SK-N-SH treated with all-trans-retinoic acid at 6 μM for 48 hours (cell line): Measurements from ENCODE around the gene GCSAML.

ENCODE experiments used
- ATAC-seq: fragments of 200-7000 bp; cut with Tn5 transposase; 3 replicates; pipeline ENCODE4 v1.9.1; 2020; ENCODE audit warnings: mild to moderate bottlenecking, moderate library complexity
- ARNTL ChIP-seq: fragments of 450-650 bp; formaldehyde crosslinking; IDR thresholded peaks from 2 replicates; pipeline ENCODE4 v1.5.0; 2020; ENCODE audit warnings: low read depth, mild to moderate bottlenecking, moderate library complexity, borderline replicate concordance
- BACH2 ChIP-seq: fragments of 250-450 bp; sonication (Bioruptor Pico); IDR thresholded peaks from 2 replicates; pipeline ENCODE4 v1.9.0; 2021; ENCODE audit warnings: mild to moderate bottlenecking, borderline replicate concordance
- ESRRG ChIP-seq: fragments of 250-450 bp; sonication (Bioruptor Pico); IDR thresholded peaks from 2 replicates; pipeline ENCODE4 v1.6.1; 2021; ENCODE audit warnings: mild to moderate bottlenecking
- OSR1 ChIP-seq: fragments of 250-450 bp; sonication (Bioruptor Pico); IDR thresholded peaks from 2 replicates; pipeline ENCODE4 v1.8.0; 2022; ENCODE audit warnings: moderate library complexity, mild to moderate bottlenecking, inconsistent platforms
- PPARA ChIP-seq: fragments of 250-450 bp; sonication (Bioruptor Pico); IDR thresholded peaks from 2 replicates; pipeline ENCODE4 v1.5.0; 2020; ENCODE audit warnings: mild to moderate bottlenecking, borderline replicate concordance
- RARB ChIP-seq: fragments of 250-450 bp; sonication (Bioruptor Pico); IDR thresholded peaks from 2 replicates; pipeline ENCODE4 v1.8.0; 2021; ENCODE audit warnings: mild to moderate bottlenecking, moderate library complexity
- SNAI2 ChIP-seq: fragments of 250-450 bp; sonication (Bioruptor Pico); IDR thresholded peaks from 2 replicates; pipeline ENCODE4 v1.5.0; 2020; ENCODE audit warnings: mild to moderate bottlenecking, moderate library complexity
- TCF4 ChIP-seq: fragments of 250-450 bp; sonication (Bioruptor Pico); IDR thresholded peaks from 2 replicates; pipeline ENCODE4 v1.8.0; 2021; ENCODE audit warnings: mild to moderate bottlenecking, moderate library complexity, borderline replicate concordance
- TOX ChIP-seq: fragments of 250-450 bp; sonication (Bioruptor Pico); IDR thresholded peaks from 2 replicates; pipeline ENCODE4 v1.8.0; 2021; ENCODE audit warnings: mild to moderate bottlenecking, moderate library complexity, borderline replicate concordance
- ZC3H10 ChIP-seq: fragments of 250-450 bp; sonication (Bioruptor Pico); IDR thresholded peaks from 2 replicates; pipeline ENCODE4 v1.5.1; 2021; ENCODE audit warnings: mild to moderate bottlenecking, moderate library complexity
- ZNF565 ChIP-seq: fragments of 450-650 bp; formaldehyde crosslinking; conservative IDR thresholded peaks from 2 replicates; pipeline ENCODE4 v1.5.0; 2020; ENCODE audit warnings: low read depth, mild to moderate bottlenecking, moderate library complexity
- ZNF70 ChIP-seq: fragments of 450-650 bp; formaldehyde crosslinking; IDR thresholded peaks from 2 replicates; pipeline ENCODE4 v1.5.0; 2020; ENCODE audit warnings: mild to moderate bottlenecking, moderate library complexity
- ZNF8 ChIP-seq: fragments of 450-650 bp; formaldehyde crosslinking; IDR thresholded peaks from 2 replicates; pipeline ENCODE4 v1.5.0; 2020; ENCODE audit warnings: mild to moderate bottlenecking, moderate library complexity
- TF ChIP-seq, protein P1 (sequence below): fragments of 250-450 bp; sonication (Bioruptor Pico); IDR thresholded peaks from 2 replicates; pipeline ENCODE4 v1.5.0; 2020; ENCODE audit warnings: mild to moderate bottlenecking, moderate library complexity
- TF ChIP-seq, protein P2 (sequence below): fragments of 250-450 bp; sonication (Bioruptor Pico); IDR thresholded peaks from 2 replicates; pipeline ENCODE4 v1.8.0; 2021; ENCODE audit warnings: low read depth, mild to moderate bottlenecking, moderate library complexity, borderline replicate concordance
- TF ChIP-seq, protein P3 (sequence below): fragments of 250-450 bp; sonication (Bioruptor Pico); IDR thresholded peaks from 2 replicates; pipeline ENCODE4 v1.5.1; 2020; ENCODE audit warnings: low read depth, mild to moderate bottlenecking, moderate library complexity

Gene GCSAML

DNA sequence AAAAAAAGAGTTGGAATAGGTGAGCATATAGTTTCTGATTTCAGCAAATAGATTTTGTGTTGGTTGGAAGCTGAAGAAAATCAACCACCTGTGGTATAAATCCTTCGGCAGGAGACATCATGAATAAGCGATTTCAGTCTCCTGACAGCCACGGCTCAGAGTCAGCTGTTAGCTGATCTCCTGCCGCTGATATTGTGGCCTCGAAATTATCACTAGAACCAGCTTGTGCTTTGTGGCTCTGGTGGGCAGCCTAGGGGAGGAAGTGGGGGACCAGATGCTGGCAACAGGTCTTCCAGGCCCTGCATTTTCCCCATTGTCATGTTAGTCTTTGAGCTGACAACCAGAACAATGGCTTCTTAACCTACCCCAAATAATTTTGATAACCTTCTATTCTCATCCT, 842 bp upstream of the GCSAML start (continued):
- TF ChIP-seq, protein P1, sequence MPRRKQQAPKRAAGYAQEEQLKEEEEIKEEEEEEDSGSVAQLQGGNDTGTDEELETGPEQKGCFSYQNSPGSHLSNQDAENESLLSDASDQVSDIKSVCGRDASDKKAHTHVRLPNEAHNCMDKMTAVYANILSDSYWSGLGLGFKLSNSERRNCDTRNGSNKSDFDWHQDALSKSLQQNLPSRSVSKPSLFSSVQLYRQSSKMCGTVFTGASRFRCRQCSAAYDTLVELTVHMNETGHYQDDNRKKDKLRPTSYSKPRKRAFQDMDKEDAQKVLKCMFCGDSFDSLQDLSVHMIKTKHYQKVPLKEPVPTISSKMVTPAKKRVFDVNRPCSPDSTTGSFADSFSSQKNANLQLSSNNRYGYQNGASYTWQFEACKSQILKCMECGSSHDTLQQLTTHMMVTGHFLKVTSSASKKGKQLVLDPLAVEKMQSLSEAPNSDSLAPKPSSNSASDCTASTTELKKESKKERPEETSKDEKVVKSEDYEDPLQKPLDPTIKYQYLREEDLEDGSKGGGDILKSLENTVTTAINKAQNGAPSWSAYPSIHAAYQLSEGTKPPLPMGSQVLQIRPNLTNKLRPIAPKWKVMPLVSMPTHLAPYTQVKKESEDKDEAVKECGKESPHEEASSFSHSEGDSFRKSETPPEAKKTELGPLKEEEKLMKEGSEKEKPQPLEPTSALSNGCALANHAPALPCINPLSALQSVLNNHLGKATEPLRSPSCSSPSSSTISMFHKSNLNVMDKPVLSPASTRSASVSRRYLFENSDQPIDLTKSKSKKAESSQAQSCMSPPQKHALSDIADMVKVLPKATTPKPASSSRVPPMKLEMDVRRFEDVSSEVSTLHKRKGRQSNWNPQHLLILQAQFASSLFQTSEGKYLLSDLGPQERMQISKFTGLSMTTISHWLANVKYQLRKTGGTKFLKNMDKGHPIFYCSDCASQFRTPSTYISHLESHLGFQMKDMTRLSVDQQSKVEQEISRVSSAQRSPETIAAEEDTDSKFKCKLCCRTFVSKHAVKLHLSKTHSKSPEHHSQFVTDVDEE (CRISPR knock-in tag), result no peak
- no peak for TF ChIP-seq OSR1 (CRISPR knock-in tag)

DNA sequence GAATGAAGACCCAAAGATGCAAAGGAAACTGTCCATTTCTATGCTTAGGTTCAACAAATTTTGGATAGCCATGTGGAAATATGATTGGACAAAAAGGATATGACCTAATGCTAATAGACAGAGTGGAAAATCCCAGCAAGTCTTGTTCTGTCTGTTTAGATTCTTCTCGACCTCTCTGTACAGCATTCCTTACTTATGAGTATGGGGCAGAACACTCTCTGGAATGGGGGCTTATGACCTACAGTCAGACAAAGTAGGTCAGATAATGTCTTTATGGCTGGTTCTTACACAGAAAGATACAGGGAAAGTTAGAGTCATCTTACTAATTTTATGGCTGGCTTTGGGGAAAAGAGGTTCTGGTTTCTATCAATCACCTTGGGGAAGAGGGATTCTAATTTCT, 2.8 kb downstream of the GCSAML start:
- TF ChIP-seq ESRRG (no peak), SNAI2 (CRISPR knock-in tag) (no peak), ZC3H10 (no peak), BACH2 (no peak), TOX (CRISPR knock-in tag) (no peak), ZNF8 (CRISPR knock-in tag) (no peak), OSR1 (CRISPR knock-in tag) (no peak)
- TF ChIP-seq, protein P2, sequence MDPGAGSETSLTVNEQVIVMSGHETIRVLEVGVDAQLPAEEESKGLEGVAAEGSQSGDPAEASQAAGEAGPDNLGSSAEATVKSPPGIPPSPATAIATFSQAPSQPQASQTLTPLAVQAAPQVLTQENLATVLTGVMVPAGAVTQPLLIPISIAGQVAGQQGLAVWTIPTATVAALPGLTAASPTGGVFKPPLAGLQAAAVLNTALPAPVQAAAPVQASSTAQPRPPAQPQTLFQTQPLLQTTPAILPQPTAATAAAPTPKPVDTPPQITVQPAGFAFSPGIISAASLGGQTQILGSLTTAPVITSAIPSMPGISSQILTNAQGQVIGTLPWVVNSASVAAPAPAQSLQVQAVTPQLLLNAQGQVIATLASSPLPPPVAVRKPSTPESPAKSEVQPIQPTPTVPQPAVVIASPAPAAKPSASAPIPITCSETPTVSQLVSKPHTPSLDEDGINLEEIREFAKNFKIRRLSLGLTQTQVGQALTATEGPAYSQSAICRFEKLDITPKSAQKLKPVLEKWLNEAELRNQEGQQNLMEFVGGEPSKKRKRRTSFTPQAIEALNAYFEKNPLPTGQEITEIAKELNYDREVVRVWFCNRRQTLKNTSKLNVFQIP, result no peak
- TF ChIP-seq, protein P3, sequence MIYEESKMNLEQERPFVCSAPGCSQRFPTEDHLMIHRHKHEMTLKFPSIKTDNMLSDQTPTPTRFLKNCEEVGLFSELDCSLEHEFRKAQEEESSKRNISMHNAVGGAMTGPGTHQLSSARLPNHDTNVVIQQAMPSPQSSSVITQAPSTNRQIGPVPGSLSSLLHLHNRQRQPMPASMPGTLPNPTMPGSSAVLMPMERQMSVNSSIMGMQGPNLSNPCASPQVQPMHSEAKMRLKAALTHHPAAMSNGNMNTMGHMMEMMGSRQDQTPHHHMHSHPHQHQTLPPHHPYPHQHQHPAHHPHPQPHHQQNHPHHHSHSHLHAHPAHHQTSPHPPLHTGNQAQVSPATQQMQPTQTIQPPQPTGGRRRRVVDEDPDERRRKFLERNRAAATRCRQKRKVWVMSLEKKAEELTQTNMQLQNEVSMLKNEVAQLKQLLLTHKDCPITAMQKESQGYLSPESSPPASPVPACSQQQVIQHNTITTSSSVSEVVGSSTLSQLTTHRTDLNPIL, result no peak
- TF ChIP-seq, protein P1 (CRISPR knock-in tag), result no peak
- TF ChIP-seq, all 23 proteins: peak for 0
- ATAC-seq, result peak; percentile 58

DNA sequence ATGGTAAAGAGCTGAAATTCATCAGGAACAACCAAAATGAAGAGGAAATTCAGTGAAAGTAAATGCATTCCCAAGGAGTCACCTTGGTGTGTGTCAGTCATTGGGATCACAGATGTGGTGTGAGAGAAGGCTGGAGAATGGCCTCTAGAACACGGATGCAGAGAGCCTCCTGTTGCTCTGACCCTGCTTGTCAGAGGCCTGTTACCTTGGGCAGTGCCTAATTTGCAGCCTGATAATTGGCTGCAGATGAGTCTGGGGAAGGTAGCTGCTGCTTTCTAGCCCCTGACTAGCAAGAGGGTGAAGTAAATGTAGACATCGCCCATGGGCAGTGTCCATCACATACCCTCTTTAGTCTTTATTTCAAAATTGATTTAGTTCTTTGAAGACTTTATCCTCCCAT, 3.3 kb downstream of the GCSAML start:
- TF ChIP-seq RARB (CRISPR knock-in tag), result no peak
- TF ChIP-seq, protein P3, result no peak
- TF ChIP-seq OSR1 (CRISPR knock-in tag), result no peak
- no peak for TF ChIP-seq TOX (CRISPR knock-in tag)
- no peak for TF ChIP-seq TCF4 (CRISPR knock-in tag)
- no peak for TF ChIP-seq ZNF565 (CRISPR knock-in tag)
- no peak for TF ChIP-seq ZNF70 (CRISPR knock-in tag)
- no peak for TF ChIP-seq ARNTL (CRISPR knock-in tag)
- TF ChIP-seq, protein P2, result no peak
- TF ChIP-seq PPARA (CRISPR knock-in tag), result no peak

More for the DNA sequence above, 3.3 kb downstream of the GCSAML start:
- ATAC-seq, result no peak
